ENCODE measurements around the gene PAGR1. TPM values are rescaled to one million over a fixed set of nuclear protein-coding genes. Genes with fewer than 3 reads are reported as not detected.

PAGR1 gene
- total and polyA plus RNA-seq, 2 of the 8 experiments (the other 6 are each of a cell fraction or from before 2014, with no cell fraction given) = 35.4 to 56.4 TPM

- TF ChIP-seq MAX (IDR thresholded peaks at IDR 0.05) (peak; percentile 95), KDM5A (IDR thresholded peaks at IDR 0.05; ENCODE audit: low read length) (peak; percentile 59; the same call in 1 of the 2 replicates), TBP (IDR thresholded peaks at IDR 0.05; ENCODE audit: low read depth, low read length) (peak; percentile 87), SP2 (IDR thresholded peaks at IDR 0.05; ENCODE audit: low read length) (peak; percentile 31; the same call in 1 of the 2 replicates), GABPA (IDR thresholded peaks at IDR 0.05; ENCODE audit: borderline replicate concordance, insufficient read depth, low read length) (no peak), E2F6 (IDR thresholded peaks at IDR 0.05) (peak; percentile 94), JUN (IDR thresholded peaks at IDR 0.05; ENCODE audit: low read depth, low read length) (no peak), POU5F1 (IDR thresholded peaks at IDR 0.05; ENCODE audit: low read depth, low read length) (no peak), ASH2L (IDR thresholded peaks at IDR 0.05; ENCODE audit: low read length) (no peak), RFX5 (IDR thresholded peaks at IDR 0.05; ENCODE audit: borderline replicate concordance, low read depth, low read length) (no peak), NANOG (IDR thresholded peaks at IDR 0.05; ENCODE audit: insufficient read depth, low read depth, low read length, poor library complexity, severe bottlenecking) (no peak), CTCF (IDR thresholded peaks at IDR 0.05; ENCODE audit: control extremely low read depth in 1 of 3, insufficient read depth in 1 of 3, low read depth in 1 of 3, low read length in 3 of 3) (peak in 2 of 3 experiments; percentile 71 to 78; a peak in 3 of 4 replicates), CREB1 (IDR thresholded peaks at IDR 0.05) (peak; percentile 95), MAFK (IDR thresholded peaks at IDR 0.05; ENCODE audit: low read depth, low read length) (no peak), BCL11A (IDR thresholded peaks at IDR 0.05; ENCODE audit: low read depth in 2 of 2, low read length in 2 of 2) (no peak), CBX8 (IDR thresholded peaks at IDR 0.05; ENCODE audit: borderline replicate concordance, low read depth, low read length) (no peak), KDM4A (IDR thresholded peaks at IDR 0.05; ENCODE audit: low read depth, low read length, severe bottlenecking) (no peak), CTBP2 (IDR thresholded peaks at IDR 0.05; ENCODE audit: borderline replicate concordance, insufficient read depth, insufficient read length, low read length) (peak; percentile 33), ZNF274 (IDR thresholded peaks at IDR 0.05; ENCODE audit: borderline replicate concordance, extremely low read depth, low read length) (no peak), CHD2 (IDR thresholded peaks at IDR 0.05; ENCODE audit: low read length) (no peak), BRCA1 (IDR thresholded peaks at IDR 0.05; ENCODE audit: low read depth, low read length) (no peak)
These were observed at the start of gene PAGR1 (continued) for GRCh38 chr16:29815793-29816693.
